HFF-Myc (cell line): ENCODE data around the gene AVPR2.

Source experiments
- DNase-seq: peaks from one replicate; pipeline ENCODE4 v3.0.0-alpha.2; 2011; ENCODE audit warnings: low read depth; ENCODE audit errors: extremely low read depth
- H3K4me3 ChIP-seq: replicated peaks from 2 replicates; pipeline ENCODE4 v1.5.1; 2011; ENCODE audit warnings: low read depth, mild to moderate bottlenecking, control low read depth, low read length
- CTCF ChIP-seq: IDR thresholded peaks from 2 replicates; pipeline ENCODE4 v1.5.1; 2012; ENCODE audit warnings: mild to moderate bottlenecking, low read depth, low read length, control low read depth; ENCODE audit errors: missing control alignments

The AVPR2 gene

GRCh38 chrX:153926552-153926857 lies 22.0 kb downstream of the AVPR2 start:
- no peak overlapping the region for H3K4me3 ChIP-seq
- DNase-seq = no peak

GRCh38 chrX:153926858-153927671 lies 22.6 kb downstream of the AVPR2 start:
- DNase-seq = no peak
- no peak for TF ChIP-seq CTCF
- peak overlapping the region; percentile 48 for H3K4me3 ChIP-seq

More at GRCh38 chrX:153926552-153926857, 22.0 kb downstream of the AVPR2 start:
- no peak for TF ChIP-seq CTCF

GRCh38 chrX:153927672-153927921 lies 23.1 kb downstream of the AVPR2 start:
- peak overlapping the region; percentile 48 for H3K4me3 ChIP-seq
- TF ChIP-seq CTCF = no peak
- no peak for DNase-seq

GRCh38 chrX:153927922-153928760 lies 23.7 kb downstream of the AVPR2 start:
- H3K4me3 ChIP-seq = peak overlapping the region; percentile 48
- TF ChIP-seq CTCF = no peak
- peak; percentile 85 for DNase-seq

GRCh38 chrX:153928846-153929245 lies 24.4 kb downstream of the AVPR2 start:
- TF ChIP-seq CTCF = no peak
- no peak overlapping the region for H3K4me3 ChIP-seq
- no peak for DNase-seq

- H3K4me3 ChIP-seq = no peak overlapping the region
Observed at GRCh38 chrX:153929576-153929975, 25.1 kb downstream of the AVPR2 start.

More at GRCh38 chrX:153929576-153929975, 25.1 kb downstream of the AVPR2 start:
- no peak for TF ChIP-seq CTCF
- DNase-seq = no peak
